IMR-90 (cell line): ENCODE results near the gene MT1A. TPM values are rescaled to one million over a fixed set of nuclear protein-coding genes. Genes with fewer than 3 reads are reported as not detected.

Experiments
- ATAC-seq: fragments of 200-7000 bp; cut with Tn5 transposase; 2 replicates; pipeline ENCODE4 v1.9.1; 2020; ENCODE audit warnings: low read depth, mild to moderate bottlenecking, moderate library complexity
- BruUV-seq: library from RNA; stranded (reverse); fragments of 400-500 nt; replicated peaks from 2 replicates; lab custom pipeline; 2021; lab: Mats Ljungman, UMichigan
- CTCF ChIA-PET: fragments of 300-600 bp; formaldehyde crosslinking; extraction: SDS; loops from one replicate; lab custom pipeline; 2021; ENCODE audit warnings: antibody characterized with exemption; lab: Yijun Ruan, JAX
- POLR2A ChIA-PET: fragments of 300-600 bp; sonication (Branson Sonifier 250); formaldehyde crosslinking; loops from one replicate; lab custom pipeline; 2022; ENCODE audit warnings: antibody characterized with exemption; ENCODE audit not compliant: unreplicated experiment; lab: Charles Lee
- DNase-seq: peaks from one replicate; pipeline ENCODE4 v3.0.0; 2013
- H2AFZ ChIP-seq: replicated peaks from 2 replicates; pipeline ENCODE3; 2013; ENCODE audit warnings: low read length, mild to moderate bottlenecking; ENCODE audit not compliant: poor library complexity
- H2AK5ac ChIP-seq: 2 replicates; pipeline ENCODE4 v1.6.1; 2013; ENCODE audit warnings: low read depth, low read length, inconsistent platforms
- H2AK9ac ChIP-seq: replicated peaks from 2 replicates; pipeline ENCODE3; 2013; ENCODE audit warnings: mild to moderate bottlenecking, low read depth, low read length, moderate library complexity; ENCODE audit not compliant: poor library complexity
- H2BK120ac ChIP-seq: 2 replicates; pipeline ENCODE4 v1.6.1; 2013; ENCODE audit warnings: low read depth, low read length, inconsistent platforms
- H2BK15ac ChIP-seq: 3 replicates; pipeline ENCODE4 v1.6.1; 2013; ENCODE audit warnings: low read depth, low read length, inconsistent platforms
- H2BK20ac ChIP-seq: 2 replicates; pipeline ENCODE4 v1.6.1; 2013; ENCODE audit warnings: low read depth, mild to moderate bottlenecking, inconsistent platforms, low read length, moderate library complexity
- H2BK5ac ChIP-seq: 2 replicates; pipeline ENCODE4 v1.6.1; 2013; ENCODE audit warnings: mild to moderate bottlenecking, low read depth, low read length, inconsistent platforms; ENCODE audit not compliant: poor library complexity, severe bottlenecking
- H3K14ac ChIP-seq: replicated peaks from 2 replicates; pipeline ENCODE4 v1.6.1; 2013; ENCODE audit warnings: low read depth, low read length, inconsistent platforms
- H3K18ac ChIP-seq: 2 replicates; pipeline ENCODE4 v1.6.1; 2013; ENCODE audit warnings: low read depth, low read length, control low read depth
- H3K23ac ChIP-seq: 2 replicates; pipeline ENCODE4 v1.6.1; 2013; ENCODE audit warnings: low read depth, low read length, inconsistent platforms
- H3K27ac ChIP-seq: 2 replicates; pipeline ENCODE4 v1.5.1; 2013; ENCODE audit warnings: mild to moderate bottlenecking, control low read depth, low read length; ENCODE audit not compliant: insufficient read depth
- H3K27me3 ChIP-seq: 2 replicates; pipeline ENCODE4 v1.6.1; 2013; ENCODE audit warnings: low read length; ENCODE audit not compliant: control insufficient read depth, insufficient read depth
- H3K36me3 ChIP-seq: 2 replicates; pipeline ENCODE4 v1.6.1; 2013; ENCODE audit warnings: low read length, mixed read lengths; ENCODE audit not compliant: control insufficient read depth, insufficient read depth
- H3K4ac ChIP-seq: 2 replicates; pipeline ENCODE4 v1.6.1; 2013; ENCODE audit warnings: low read depth, low read length, inconsistent platforms
- H3K4me1 ChIP-seq: 2 replicates; pipeline ENCODE4 v1.6.1; 2013; ENCODE audit warnings: low read length, mixed read lengths; ENCODE audit not compliant: control insufficient read depth, insufficient read depth
- H3K4me2 ChIP-seq: 2 replicates; pipeline ENCODE4 v1.6.1; 2013; ENCODE audit warnings: low read depth, mild to moderate bottlenecking, control low read depth, low read length, moderate library complexity
- H3K4me3 ChIP-seq: 2 replicates; pipeline ENCODE4 v1.5.1; 2013; ENCODE audit warnings: low read depth, mild to moderate bottlenecking, control low read depth, low read length, moderate library complexity; ENCODE audit not compliant: insufficient read depth
- H3K56ac ChIP-seq: 2 replicates; pipeline ENCODE4 v1.6.1; 2013; ENCODE audit warnings: low read length, inconsistent platforms; ENCODE audit not compliant: insufficient read depth; ENCODE audit errors: extremely low read depth
- H3K79me1 ChIP-seq, 2 experiments: 2 replicates each; pipeline ENCODE4 v1.6.1; 2013; ENCODE audit warnings: low read length in 2 of 2, inconsistent platforms in 1 of 2, low read depth in 1 of 2
- H3K9ac ChIP-seq: 2 replicates; pipeline ENCODE4 v1.6.1; 2013; ENCODE audit warnings: low read depth, low read length, control low read depth
- H3K9me1 ChIP-seq: 2 replicates; pipeline ENCODE4 v1.6.1; 2013; ENCODE audit warnings: low read length, inconsistent platforms; ENCODE audit not compliant: insufficient read depth
- H3K9me3 ChIP-seq: 2 replicates; pipeline ENCODE4 v1.6.1; 2013; ENCODE audit warnings: low read length; ENCODE audit not compliant: control insufficient read depth, insufficient read depth
- H4K20me1 ChIP-seq: 2 replicates; pipeline ENCODE4 v1.6.1; 2013; ENCODE audit warnings: low read length, inconsistent platforms; ENCODE audit not compliant: insufficient read depth
- H4K5ac ChIP-seq: 2 replicates; pipeline ENCODE4 v1.6.1; 2013; ENCODE audit warnings: mild to moderate bottlenecking, low read depth, low read length, control low read depth
- H4K8ac ChIP-seq, 2 experiments: 2 replicates each; pipeline ENCODE4 v1.6.1; 2013; ENCODE audit warnings: low read depth in 2 of 2, low read length in 2 of 2, control low read depth in 1 of 2, inconsistent platforms in 1 of 2
- H4K91ac ChIP-seq: 2 replicates; pipeline ENCODE4 v1.6.1; 2013; ENCODE audit warnings: low read depth, low read length, inconsistent platforms; ENCODE audit not compliant: insufficient read depth
- FOS ChIP-seq: fragments of 150-350 bp; IDR thresholded peaks from 2 replicates; pipeline ENCODE4 v1.6.1; 2016; ENCODE audit warnings: low read depth, low read length
- MAFK ChIP-seq: IDR thresholded peaks from 2 replicates; pipeline ENCODE4 v1.6.1; 2012; ENCODE audit warnings: low read depth, low read length, improper control_type of control experiment
- MXI1 ChIP-seq: IDR thresholded peaks from 2 replicates; pipeline ENCODE4 v1.6.1; 2012; ENCODE audit warnings: low read depth, mild to moderate bottlenecking, low read length, moderate library complexity, borderline replicate concordance
- RAD21 ChIP-seq: IDR thresholded peaks from 2 replicates; pipeline ENCODE4 v1.6.1; 2012; ENCODE audit warnings: low read length, improper control_type of control experiment
- RFX5 ChIP-seq: IDR thresholded peaks from 2 replicates; pipeline ENCODE4 v1.8.0; 2012; ENCODE audit warnings: low read depth, mild to moderate bottlenecking, low read length, moderate library complexity
- USF2 ChIP-seq: fragments of 150-350 bp; IDR thresholded peaks from 2 replicates; pipeline ENCODE4 v1.6.1; 2017; ENCODE audit warnings: mild to moderate bottlenecking, antibody characterized with exemption, low read length, low read depth
- WGBS, 2 experiments: methylation state at CpG; one replicate each; pipeline versions ENCODE4 v1.1.5 to v1.1.7; 2013; ENCODE audit warnings: missing lambda C conversion rate in 2 of 2; ENCODE audit not compliant: insufficient read length in 1 of 2; ENCODE audit errors: extremely low coverage in 2 of 2; 5-methylcytosine and 5-hydroxymethylcytosine counted together
- dilution Hi-C: fragments of 300-500 bp; cut with HindIII; formaldehyde crosslinking; loops from one replicate; pipeline ENCODE4 v1.14.3; 2018; ENCODE audit warnings: low sequenced_read_pairs; ENCODE audit not compliant: unreplicated experiment
- in situ Hi-C: fragments of 300-500 bp; cut with MboI; formaldehyde crosslinking; loops from 3 replicates; pipeline ENCODE4 v1.14.3; 2019; ENCODE audit warnings: low sequenced_read_pairs, inconsistent platforms, mixed read lengths
- intact Hi-C: fragments of 100-400 bp; cut with micrococcal nuclease; formaldehyde crosslinking; loops from 2 replicates; pipeline ENCODE4 v1.10.0; 2022
- polyA plus RNA-seq, 3 experiments: library from polyadenylated mRNA; depleted of rRNA; stranded (reverse); fragments of >200 nt; gene quantifications; 2 replicates each; pipeline ENCODE4 v1.2.3, GENCODE V29; 2012; ENCODE audit warnings: low replicate concordance in 1 of 3
- total RNA-seq: library from RNA; depleted of rRNA; stranded (reverse); fragments of >200 nt; gene quantifications from 2 replicates; pipeline ENCODE4 v1.2.3, GENCODE V29; 2012
- TF ChIP-seq, protein P1 (sequence below): conservative IDR thresholded peaks from 2 replicates; pipeline ENCODE4 v1.5.1; 2012; ENCODE audit warnings: mild to moderate bottlenecking, low read depth, low read length, improper control_type of control experiment

The MT1A gene
- total and polyA plus RNA-seq, 2 of the 4 experiments (the other 2 are of a cell fraction) = 1.6 TPM; not detected in 1

- H3K56ac ChIP-seq = no peak overlapping the region
- H2BK120ac ChIP-seq = 0 out of 2 replicates have a peak overlapping the region, but pooled peaks have one; percentile 5
- CTCF ChIA-PET = interaction anchor here (1.0 to 1.5 kb wide), 6 partner anchors 9 to 101 kb away, joined by 4 to 9 read pairs (median 4); no protein-coding TSS in a partner anchor
- no peaks in the 10 kb centered on the region for H3K27me3 ChIP-seq
- no peak overlapping the region for H2BK15ac ChIP-seq
- no peak for DNase-seq
- no peak overlapping the region for H3K18ac ChIP-seq
- no peak overlapping the region for H3K4ac ChIP-seq
- POLR2A ChIA-PET = no interaction called here
- no peak overlapping the region for H2BK5ac ChIP-seq
- peaks cover 15% of the 10 kb centered on the region for H3K9me1 ChIP-seq
- no peak overlapping the region for H3K4me2 ChIP-seq
- peaks cover 4% of the 10 kb centered on the region for H3K4me1 ChIP-seq
- no peak overlapping the region for H3K27ac ChIP-seq
- H3K23ac ChIP-seq = no peak overlapping the region
- dilution Hi-C loops (no loop called here), in situ Hi-C loops (loop anchor here (5.0 kb wide), 1 partner anchor 89 kb away; no protein-coding TSS in a partner anchor), intact Hi-C loops (loop anchor here (2.0 to 10.0 kb wide), 3 partner anchors 101 to 247 kb away; no protein-coding TSS in a partner anchor)
- H2AK5ac ChIP-seq = peak overlapping the region; percentile 25; the same call in 1 of the 2 replicates
- no peak overlapping the region for H4K8ac ChIP-seq
- no peak overlapping the region for H3K4me3 ChIP-seq
- H2AK9ac ChIP-seq = no peak overlapping the region
- H3K9ac ChIP-seq = no peak overlapping the region
- TF ChIP-seq FOS (no peak), RFX5 (no peak), MXI1 (no peak), RAD21 (no peak), MAFK (no peak), USF2 (no peak)
- TF ChIP-seq, protein P1, sequence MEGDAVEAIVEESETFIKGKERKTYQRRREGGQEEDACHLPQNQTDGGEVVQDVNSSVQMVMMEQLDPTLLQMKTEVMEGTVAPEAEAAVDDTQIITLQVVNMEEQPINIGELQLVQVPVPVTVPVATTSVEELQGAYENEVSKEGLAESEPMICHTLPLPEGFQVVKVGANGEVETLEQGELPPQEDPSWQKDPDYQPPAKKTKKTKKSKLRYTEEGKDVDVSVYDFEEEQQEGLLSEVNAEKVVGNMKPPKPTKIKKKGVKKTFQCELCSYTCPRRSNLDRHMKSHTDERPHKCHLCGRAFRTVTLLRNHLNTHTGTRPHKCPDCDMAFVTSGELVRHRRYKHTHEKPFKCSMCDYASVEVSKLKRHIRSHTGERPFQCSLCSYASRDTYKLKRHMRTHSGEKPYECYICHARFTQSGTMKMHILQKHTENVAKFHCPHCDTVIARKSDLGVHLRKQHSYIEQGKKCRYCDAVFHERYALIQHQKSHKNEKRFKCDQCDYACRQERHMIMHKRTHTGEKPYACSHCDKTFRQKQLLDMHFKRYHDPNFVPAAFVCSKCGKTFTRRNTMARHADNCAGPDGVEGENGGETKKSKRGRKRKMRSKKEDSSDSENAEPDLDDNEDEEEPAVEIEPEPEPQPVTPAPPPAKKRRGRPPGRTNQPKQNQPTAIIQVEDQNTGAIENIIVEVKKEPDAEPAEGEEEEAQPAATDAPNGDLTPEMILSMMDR = no peak
- H4K5ac ChIP-seq = no peak overlapping the region
- BruUV-seq = no TSS peak
- peaks cover 0 to 6% of the 10 kb centered on the region in 2 experiments; a peak in 1 of 4 replicates for H3K79me1 ChIP-seq
- H4K20me1 ChIP-seq = peaks cover 4% of the 10 kb centered on the region
- no peak overlapping the region for H2AFZ ChIP-seq
- H3K9me3 ChIP-seq = no peaks in the 10 kb centered on the region
- no peak overlapping the region for H4K91ac ChIP-seq
- no peaks in the 10 kb centered on the region for H3K36me3 ChIP-seq
- H3K14ac ChIP-seq = no peak overlapping the region
- no CpG with 5 or more reads among the region's 9 CpGs for WGBS, 2 experiments
- H2BK20ac ChIP-seq = no peak overlapping the region
- no peak for ATAC-seq
These were observed 37.1 kb upstream of the MT1A start for GRCh38 chr16:56601325-56601724.
